ENCODE results near the gene PARP8.

Gene PARP8

GRCh38 chr5:50730841-50731240, 64.4 kb downstream of the PARP8 start:
- TF ChIP-seq, protein P1, sequence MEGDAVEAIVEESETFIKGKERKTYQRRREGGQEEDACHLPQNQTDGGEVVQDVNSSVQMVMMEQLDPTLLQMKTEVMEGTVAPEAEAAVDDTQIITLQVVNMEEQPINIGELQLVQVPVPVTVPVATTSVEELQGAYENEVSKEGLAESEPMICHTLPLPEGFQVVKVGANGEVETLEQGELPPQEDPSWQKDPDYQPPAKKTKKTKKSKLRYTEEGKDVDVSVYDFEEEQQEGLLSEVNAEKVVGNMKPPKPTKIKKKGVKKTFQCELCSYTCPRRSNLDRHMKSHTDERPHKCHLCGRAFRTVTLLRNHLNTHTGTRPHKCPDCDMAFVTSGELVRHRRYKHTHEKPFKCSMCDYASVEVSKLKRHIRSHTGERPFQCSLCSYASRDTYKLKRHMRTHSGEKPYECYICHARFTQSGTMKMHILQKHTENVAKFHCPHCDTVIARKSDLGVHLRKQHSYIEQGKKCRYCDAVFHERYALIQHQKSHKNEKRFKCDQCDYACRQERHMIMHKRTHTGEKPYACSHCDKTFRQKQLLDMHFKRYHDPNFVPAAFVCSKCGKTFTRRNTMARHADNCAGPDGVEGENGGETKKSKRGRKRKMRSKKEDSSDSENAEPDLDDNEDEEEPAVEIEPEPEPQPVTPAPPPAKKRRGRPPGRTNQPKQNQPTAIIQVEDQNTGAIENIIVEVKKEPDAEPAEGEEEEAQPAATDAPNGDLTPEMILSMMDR (IDR thresholded peaks at IDR 0.05; ENCODE audit: borderline replicate concordance, control extremely low read depth, extremely low read depth, insufficient read depth, missing control alignments): no peak
- DNase-seq (ENCODE audit: low spot score): no peak
- in situ Hi-C loops (cut with MboI; ENCODE audit: low sequenced_read_pairs, unreplicated experiment): loop anchor here (25.0 kb wide), 1 partner anchor 294 kb away; the partner anchor contains the start of gene EMB

DNA sequence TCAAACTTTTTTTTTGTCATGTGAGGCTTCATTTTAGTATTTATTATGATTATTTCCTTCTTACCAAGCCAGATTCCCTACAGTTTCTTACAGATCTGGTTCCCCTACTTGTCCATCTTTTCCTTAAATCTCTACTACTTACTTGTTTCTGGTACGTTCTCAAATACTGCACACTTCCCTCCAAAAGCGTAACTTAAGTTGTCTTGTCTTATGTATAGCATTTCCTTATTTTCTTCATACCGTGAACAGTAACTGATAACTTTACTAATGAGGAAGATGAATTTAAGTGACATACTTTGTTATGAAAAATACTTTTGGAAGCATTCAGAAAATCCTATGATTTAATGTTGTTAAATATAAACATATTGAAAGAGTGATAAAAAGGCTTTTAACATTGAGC, 67.3 kb downstream of the PARP8 start:
- in situ Hi-C loops (cut with MboI; ENCODE audit: low sequenced_read_pairs, unreplicated experiment): loop anchor here (25.0 kb wide), 1 partner anchor 296 kb away; the partner anchor contains the start of gene EMB

DNA sequence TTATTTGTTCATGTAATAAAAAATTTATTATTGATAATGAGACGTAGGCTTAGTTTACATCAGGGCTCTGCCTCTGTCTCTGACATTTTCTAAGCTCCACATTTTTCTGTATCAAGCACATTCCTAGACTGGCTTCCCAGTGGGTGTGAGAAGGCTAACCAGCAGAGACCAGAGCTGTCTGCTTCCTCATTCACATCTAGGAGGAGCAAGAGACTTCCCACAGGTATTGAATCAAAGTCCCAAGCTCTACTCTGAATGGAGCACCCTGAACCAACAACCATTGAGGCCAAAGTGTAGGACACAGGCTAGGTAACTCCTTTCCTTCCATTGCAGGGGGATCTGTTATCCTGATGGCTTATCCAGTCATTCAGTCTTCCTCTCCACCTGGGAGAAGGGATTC, 72.4 kb downstream of the PARP8 start:
- in situ Hi-C loops (cut with MboI; ENCODE audit: low sequenced_read_pairs, unreplicated experiment): loop anchor here (25.0 kb wide), 1 partner anchor 302 kb away; the partner anchor contains the start of gene EMB
- DNase-seq (ENCODE audit: low spot score): no peak

More for the DNA sequence above, 67.3 kb downstream of the PARP8 start:
- DNase-seq (ENCODE audit: low spot score): no peak
- TF ChIP-seq, protein P1 (IDR thresholded peaks at IDR 0.05; ENCODE audit: borderline replicate concordance, control extremely low read depth, extremely low read depth, insufficient read depth, missing control alignments): no peak

DNA sequence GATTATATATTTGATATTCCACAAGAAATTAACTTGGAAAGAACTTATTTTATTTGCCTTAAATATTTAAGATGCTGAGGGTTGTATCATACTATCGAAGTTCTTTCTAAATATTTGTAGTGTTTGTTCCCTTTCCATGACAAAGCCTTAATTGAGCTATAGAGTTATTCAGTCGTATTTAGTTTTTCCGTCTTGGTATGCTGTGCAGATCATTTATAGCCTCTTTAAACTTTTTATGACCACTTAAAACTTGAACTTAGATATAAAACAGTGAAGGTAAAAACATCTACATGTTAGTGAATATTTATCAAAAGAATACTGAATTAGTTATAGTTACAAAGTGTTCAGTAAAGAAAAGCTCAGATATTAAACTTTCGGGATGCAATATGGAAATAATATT, 74.4 kb downstream of the PARP8 start:
- in situ Hi-C loops (cut with MboI; ENCODE audit: low sequenced_read_pairs, unreplicated experiment): loop anchor here (25.0 kb wide), 1 partner anchor 304 kb away; the partner anchor contains the start of gene EMB
- DNase-seq (ENCODE audit: low spot score): no peak
- TF ChIP-seq, protein P1 (IDR thresholded peaks at IDR 0.05; ENCODE audit: borderline replicate concordance, control extremely low read depth, extremely low read depth, insufficient read depth, missing control alignments): no peak

More for the DNA sequence above, 72.4 kb downstream of the PARP8 start:
- TF ChIP-seq, protein P1 (IDR thresholded peaks at IDR 0.05; ENCODE audit: borderline replicate concordance, control extremely low read depth, extremely low read depth, insufficient read depth, missing control alignments): no peak

GRCh38 chr5:50744776-50745175, 78.3 kb downstream of the PARP8 start:
- TF ChIP-seq, protein P1 (IDR thresholded peaks at IDR 0.05; ENCODE audit: borderline replicate concordance, control extremely low read depth, extremely low read depth, insufficient read depth, missing control alignments): no peak
- peak; percentile 17 for DNase-seq (ENCODE audit: low spot score)
- in situ Hi-C loops (cut with MboI; ENCODE audit: low sequenced_read_pairs, unreplicated experiment): loop anchor here (25.0 kb wide), 1 partner anchor 307 kb away; the partner anchor contains the start of gene EMB

GRCh38 chr5:50745221-50745910, 78.9 kb downstream of the PARP8 start:
- DNase-seq (ENCODE audit: low spot score): no peak
- in situ Hi-C loops (cut with MboI; ENCODE audit: low sequenced_read_pairs, unreplicated experiment): loop anchor here (25.0 kb wide), 1 partner anchor 308 kb away; the partner anchor contains the start of gene EMB
- TF ChIP-seq, protein P1 (IDR thresholded peaks at IDR 0.05; ENCODE audit: borderline replicate concordance, control extremely low read depth, extremely low read depth, insufficient read depth, missing control alignments): no peak
